DMS53 treated with DMSO at 0.1 percent for 48 hours (cell line): ENCODE data around the gene NKTR.

ENCODE experiments used
- DNase-seq: peaks from one replicate; lab custom pipeline; 2025; ENCODE audit not compliant: unreplicated experiment; lab: John Stamatoyannopoulos, UW

The NKTR gene

GRCh38 chr3:42660898-42661297 is 60.4 kb downstream of the NKTR start:
- no peak for DNase-seq

GRCh38 chr3:42661593-42662022 is 61.1 kb downstream of the NKTR start:
- DNase-seq: no peak

- DNase-seq: no peak
Observed at GRCh38 chr3:42662037-42662812, 61.7 kb downstream of the NKTR start.

GRCh38 chr3:42662813-42663535 is 62.5 kb downstream of the NKTR start:
- DNase-seq: no peak

- no peak for DNase-seq
Observed at GRCh38 chr3:42663581-42664437, 63.3 kb downstream of the NKTR start.

GRCh38 chr3:42664438-42664803 is 63.9 kb downstream of the NKTR start:
- DNase-seq: no peak

GRCh38 chr3:42665050-42665878 is 64.8 kb downstream of the NKTR start:
- no peak for DNase-seq

GRCh38 chr3:42666022-42666421 is 65.5 kb downstream of the NKTR start:
- DNase-seq: no peak

GRCh38 chr3:42666577-42666998 is 66.1 kb downstream of the NKTR start:
- no peak for DNase-seq

- no peak for DNase-seq
Observed at GRCh38 chr3:42667096-42667522, 66.6 kb downstream of the NKTR start.

- no peak for DNase-seq
Observed at GRCh38 chr3:42667523-42668412, 67.3 kb downstream of the NKTR start.

- DNase-seq: no peak
Observed at GRCh38 chr3:42668413-42668760, 67.9 kb downstream of the NKTR start.

- DNase-seq: no peak
Observed at GRCh38 chr3:42668793-42669217, 68.3 kb downstream of the NKTR start.

GRCh38 chr3:42670051-42670576 is 69.6 kb downstream of the NKTR start:
- DNase-seq: no peak

GRCh38 chr3:42670670-42671069 is 70.2 kb downstream of the NKTR start:
- no peak for DNase-seq

GRCh38 chr3:42672515-42672914 is 72.0 kb downstream of the NKTR start:
- DNase-seq: no peak

GRCh38 chr3:42673082-42673481 is 72.6 kb downstream of the NKTR start:
- DNase-seq: no peak

- no peak for DNase-seq
Observed at GRCh38 chr3:42674146-42674545, 73.7 kb downstream of the NKTR start.

- no peak for DNase-seq
Observed at GRCh38 chr3:42675909-42676308, 75.4 kb downstream of the NKTR start.
